CD14-positive monocyte (primary cell): Measurements from ENCODE around the gene HLCS. TPM values are rescaled to one million over a fixed set of nuclear protein-coding genes. Genes with fewer than 3 reads are reported as not detected.

Experiments used
- DNase-seq, 3 donors: peaks; one replicate each; pipeline ENCODE4 v3.0.0-alpha.2; 2011 to 2022
- H2AFZ ChIP-seq: 2 replicates; pipeline ENCODE4 v1.6.0; 2012; ENCODE audit warnings: mild to moderate bottlenecking, low read depth, low read length, inconsistent platforms; ENCODE audit not compliant: insufficient read depth, poor library complexity, severe bottlenecking
- H3K27ac ChIP-seq, 2 donors: 1 replicate in 1 of 2; 2 replicates in 1 of 2; pipeline ENCODE4 v1.5.1; 2012 to 2013; ENCODE audit warnings: low read length in 2 of 2, control low read depth in 1 of 2, inconsistent platforms in 1 of 2, low read depth in 1 of 2, mild to moderate bottlenecking in 1 of 2
- H3K27me3 ChIP-seq, 2 donors: one replicate each; pipeline versions ENCODE4 v1.6.0 to v1.6.1; 2011 to 2013; ENCODE audit warnings: low read length in 2 of 2; ENCODE audit not compliant: control insufficient read depth in 2 of 2, insufficient read depth in 2 of 2
- H3K36me3 ChIP-seq, 2 donors: replicated peaks in 1 of 2; 1 replicate in 1 of 2; 2 replicates in 1 of 2; pipeline versions ENCODE4 v1.5.1 to v1.6.1; 2012 to 2013; ENCODE audit warnings: low read length in 2 of 2, control low read depth in 1 of 2, inconsistent platforms in 1 of 2, mild to moderate bottlenecking in 1 of 2; ENCODE audit not compliant: insufficient read depth in 2 of 2, control insufficient read depth in 1 of 2
- H3K4me1 ChIP-seq, 2 donors: 1 replicate in 1 of 2; 2 replicates in 1 of 2; pipeline versions ENCODE4 v1.5.1 to v1.6.1; 2012 to 2013; ENCODE audit warnings: low read length in 2 of 2, control low read depth in 1 of 2, inconsistent platforms in 1 of 2, mild to moderate bottlenecking in 1 of 2, moderate library complexity in 1 of 2; ENCODE audit not compliant: insufficient read depth in 2 of 2, control insufficient read depth in 1 of 2
- H3K4me2 ChIP-seq: replicated peaks from 2 replicates; pipeline ENCODE3; 2012; ENCODE audit warnings: low read length, moderate library complexity, mild to moderate bottlenecking; ENCODE audit not compliant: poor library complexity, severe bottlenecking; ENCODE audit errors: extremely low read depth
- H3K4me3 ChIP-seq, 3 experiments: fragments of 200-600 bp in 1 of 3; sonication (generic) in 1 of 3; replicated peaks in 1 of 3; 1 replicate in 2 of 3; 2 replicates in 1 of 3; pipeline ENCODE4 v1.5.1; 2011 to 2013; ENCODE audit warnings: low read length in 3 of 3, mild to moderate bottlenecking in 3 of 3, control low read depth in 2 of 3, low read depth in 2 of 3, inconsistent platforms in 1 of 3, moderate library complexity in 1 of 3
- H3K79me2 ChIP-seq: 2 replicates; pipeline ENCODE4 v1.6.0; 2012; ENCODE audit warnings: mild to moderate bottlenecking, control low read depth, inconsistent platforms, low read length, moderate library complexity; ENCODE audit not compliant: insufficient read depth
- H3K9ac ChIP-seq: 2 replicates; pipeline ENCODE4 v1.6.0; 2017; ENCODE audit warnings: low read length, mild to moderate bottlenecking; ENCODE audit not compliant: insufficient read depth, poor library complexity, severe bottlenecking
- H3K9me3 ChIP-seq, 2 donors: replicated peaks in 1 of 2; 1 replicate in 1 of 2; 2 replicates in 1 of 2; pipeline versions ENCODE4 v1.5.1 to v1.6.1; 2012 to 2013; ENCODE audit warnings: low read length in 2 of 2, control low read depth in 1 of 2; ENCODE audit not compliant: control insufficient read depth in 1 of 2, insufficient read depth in 1 of 2
- H4K20me1 ChIP-seq: 2 replicates; pipeline ENCODE4 v1.6.0; 2012; ENCODE audit warnings: mild to moderate bottlenecking, low read length, control low read depth, moderate library complexity; ENCODE audit not compliant: insufficient read depth
- H3K27ac Mint-ChIP-seq, 7 donors: one replicate each; pipeline ENCODE4 v1.8.0; 2020; ENCODE audit warnings: mild to moderate bottlenecking in 7 of 7, mixed read lengths in 7 of 7, moderate library complexity in 6 of 7, inconsistent platforms in 2 of 7
- H3K27me3 Mint-ChIP-seq, 3 donors: one replicate each; pipeline ENCODE4 v1.8.0; 2021 to 2022; ENCODE audit warnings: low read depth in 3 of 3, mild to moderate bottlenecking in 3 of 3, mixed read lengths in 3 of 3, moderate library complexity in 3 of 3, inconsistent platforms in 1 of 3
- H3K36me3 Mint-ChIP-seq, 2 donors: one replicate each; pipeline ENCODE4 v1.8.0; 2020; ENCODE audit warnings: mixed read lengths in 2 of 2, inconsistent platforms in 1 of 2, mild to moderate bottlenecking in 1 of 2
- H3K4me1 Mint-ChIP-seq: one replicate; pipeline ENCODE4 v1.8.0; 2020; ENCODE audit warnings: mild to moderate bottlenecking, mixed read lengths
- H3K4me3 Mint-ChIP-seq, 2 donors: one replicate each; pipeline ENCODE4 v1.8.0; 2020; ENCODE audit warnings: mild to moderate bottlenecking in 2 of 2, mixed read lengths in 2 of 2, moderate library complexity in 1 of 2
- H3K9me3 Mint-ChIP-seq, 7 donors: one replicate each; pipeline ENCODE4 v1.8.0; 2020 to 2022; ENCODE audit warnings: mixed read lengths in 7 of 7, mild to moderate bottlenecking in 6 of 7, moderate library complexity in 6 of 7, inconsistent platforms in 2 of 7
- CTCF ChIP-seq: fragments of 200-600 bp; IDR thresholded peaks from one replicate; pipeline ENCODE4 v1.8.0; 2022; ENCODE audit warnings: antibody characterized with exemption, mild to moderate bottlenecking
- WGBS: methylation state at CpG from one replicate; pipeline ENCODE4 v1.1.5; 2013; ENCODE audit warnings: missing lambda C conversion rate; ENCODE audit not compliant: insufficient coverage; 5-methylcytosine and 5-hydroxymethylcytosine counted together
- intact Hi-C, 2 donors: fragments of 100-400 bp; cut with micrococcal nuclease; formaldehyde crosslinking; loops; one replicate each; pipeline versions ENCODE4 v1.15.0 to v1.15.1; 2023
- polyA plus RNA-seq, 3 donors: library from polyadenylated mRNA; depleted of rRNA in 1 of 3; unstranded in 2 of 3; stranded (reverse) in 1 of 3; fragments of 300-500 nt in 2 of 3; fragments of >200 nt in 1 of 3; fragmentation: Illumina TruSeq in 2 of 3; gene quantifications; 1 replicate in 2 of 3; 2 replicates in 1 of 3; pipeline ENCODE4 v1.2.3, GENCODE V29; 2012 to 2021

The HLCS gene
- polyA plus RNA-seq, 3 donors = 2.1 to 3.1 (median 2.2) TPM

GRCh38 chr21:36727866-36728265 is 238.6 kb downstream of the HLCS start:
- H4K20me1 ChIP-seq = no peaks in the 10 kb centered on the region
- H3K9me3 Mint-ChIP-seq = peaks cover 0 to 2% (median 0%) of the 10 kb centered on the region in 7 donors
- no peak overlapping the region for H3K4me3 Mint-ChIP-seq
- no peaks in the 10 kb centered on the region for H3K27me3 ChIP-seq
- H3K4me1 Mint-ChIP-seq = no peaks in the 10 kb centered on the region
- intact Hi-C loops = no loop called here
- H3K79me2 ChIP-seq = no peaks in the 10 kb centered on the region
- H3K4me3 ChIP-seq = no peak overlapping the region
- H3K27ac Mint-ChIP-seq = no peak overlapping the region
- TF ChIP-seq CTCF = no peak
- DNase-seq = no peak
- no peaks in the 10 kb centered on the region for H3K4me1 ChIP-seq
- H3K4me2 ChIP-seq = no peak overlapping the region
- no peak overlapping the region for H3K27ac ChIP-seq
- H3K9me3 ChIP-seq = no peaks in the 10 kb centered on the region
- WGBS = 100% methylated on average over 2 of the region's 6 CpGs
- H3K36me3 ChIP-seq = no peaks in the 10 kb centered on the region
- H2AFZ ChIP-seq = no peak overlapping the region
- H3K27me3 Mint-ChIP-seq = peaks cover 10 to 26% (median 15%) of the 10 kb centered on the region in 3 donors
- no peaks in the 10 kb centered on the region for H3K36me3 Mint-ChIP-seq
- no peak overlapping the region for H3K9ac ChIP-seq

GRCh38 chr21:36725793-36726386 is 240.6 kb downstream of the HLCS start:
- Mint-ChIP-seq H3K9me3 (no peaks in the 10 kb centered on the region), H3K36me3 (no peaks in the 10 kb centered on the region), H3K4me1 (no peaks in the 10 kb centered on the region), H3K27me3 (peaks cover 10 to 27% (median 15%) of the 10 kb centered on the region in 3 donors), H3K4me3 (no peak overlapping the region), H3K27ac (no peak overlapping the region)
- no peaks in the 10 kb centered on the region for H4K20me1 ChIP-seq
- no peaks in the 10 kb centered on the region for H3K9me3 ChIP-seq
- intact Hi-C loops = no loop called here
- no peak overlapping the region for H3K9ac ChIP-seq
- no peaks in the 10 kb centered on the region for H3K4me1 ChIP-seq
- 100% methylated on average over 5 of the region's 12 CpGs for WGBS
- no peak overlapping the region for H2AFZ ChIP-seq
- H3K79me2 ChIP-seq = no peaks in the 10 kb centered on the region
- no peak overlapping the region for H3K27ac ChIP-seq
- TF ChIP-seq CTCF = no peak
- H3K36me3 ChIP-seq = no peaks in the 10 kb centered on the region
- H3K27me3 ChIP-seq = no peaks in the 10 kb centered on the region
- no peak for DNase-seq
- no peak overlapping the region for H3K4me3 ChIP-seq
- no peak overlapping the region for H3K4me2 ChIP-seq
